ENCODE measurements around the gene MSH3.

The MSH3 gene

GRCh38 chr5:80695666-80696065, 41.2 kb downstream of the MSH3 start:
- TF ChIP-seq CTCF (IDR thresholded peaks at IDR 0.05; ENCODE audit: low read depth, low read length) = no peak

GRCh38 chr5:80696450-80696849, 42.0 kb downstream of the MSH3 start:
- no peak for DNase-seq (ENCODE audit: extremely low read depth, low read depth)
- TF ChIP-seq CTCF (IDR thresholded peaks at IDR 0.05; ENCODE audit: low read depth, low read length) = no peak

More at GRCh38 chr5:80695666-80696065, 41.2 kb downstream of the MSH3 start:
- DNase-seq (ENCODE audit: extremely low read depth, low read depth) = no peak

- no peak for TF ChIP-seq CTCF (IDR thresholded peaks at IDR 0.05; ENCODE audit: low read depth, low read length)
- DNase-seq (ENCODE audit: extremely low read depth, low read depth) = no peak
Observed at GRCh38 chr5:80697100-80697499, 42.6 kb downstream of the MSH3 start.

- DNase-seq (ENCODE audit: extremely low read depth, low read depth) = no peak
- no peak for TF ChIP-seq CTCF (IDR thresholded peaks at IDR 0.05; ENCODE audit: low read depth, low read length)
Observed at GRCh38 chr5:80698369-80698768, 43.9 kb downstream of the MSH3 start.

GRCh38 chr5:80701597-80701996, 47.1 kb downstream of the MSH3 start:
- no peak for TF ChIP-seq CTCF (IDR thresholded peaks at IDR 0.05; ENCODE audit: low read depth, low read length)

GRCh38 chr5:80703291-80703690, 48.8 kb downstream of the MSH3 start:
- DNase-seq (ENCODE audit: extremely low read depth, low read depth) = no peak
- no peak for TF ChIP-seq CTCF (IDR thresholded peaks at IDR 0.05; ENCODE audit: low read depth, low read length)

More at GRCh38 chr5:80701597-80701996, 47.1 kb downstream of the MSH3 start:
- no peak for DNase-seq (ENCODE audit: extremely low read depth, low read depth)

GRCh38 chr5:80703747-80704146, 49.3 kb downstream of the MSH3 start:
- TF ChIP-seq CTCF (IDR thresholded peaks at IDR 0.05; ENCODE audit: low read depth, low read length) = no peak
- DNase-seq (ENCODE audit: extremely low read depth, low read depth) = no peak

All from AG09319 (cell line).